Measurements from ENCODE around the gene ZDHHC12.

DNA sequence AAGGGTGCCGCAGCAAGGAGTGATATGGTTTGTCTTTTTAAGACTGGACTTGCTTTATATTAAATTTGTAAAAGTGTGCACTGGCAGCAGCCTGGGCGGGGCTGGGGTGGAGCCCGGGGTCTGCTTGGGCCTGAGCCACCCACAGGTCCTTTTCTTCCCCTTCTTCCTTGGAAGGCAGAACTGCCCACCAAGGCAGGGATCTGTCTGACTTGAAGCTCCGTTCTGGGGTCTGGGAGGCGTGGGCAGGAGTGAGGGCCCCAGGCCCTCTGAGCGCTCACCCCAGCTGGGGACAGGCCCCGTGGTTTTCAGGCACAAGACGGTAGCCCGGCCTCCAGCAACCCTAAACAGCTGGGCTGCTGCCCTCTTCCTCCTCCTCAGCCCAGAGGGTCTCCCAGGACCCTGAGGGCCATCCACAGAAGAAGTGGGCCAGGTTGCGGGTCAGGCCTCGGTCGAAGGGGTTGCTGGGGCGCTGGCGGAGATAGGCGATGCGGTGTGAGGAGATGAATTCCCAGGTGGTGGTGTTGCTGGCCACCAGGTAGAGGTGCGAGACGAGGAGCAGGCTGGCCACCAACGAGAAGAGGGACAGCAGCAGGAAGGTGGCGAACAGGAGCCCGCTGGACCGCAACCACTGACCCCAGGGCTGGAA, 3.0 kb downstream of the ZDHHC12 start:
- TF ChIP-seq ZFP3 (CRISPR knock-in tag; IDR thresholded peaks at IDR 0.05) = no peak
- TF ChIP-seq ZNF565 (CRISPR knock-in tag; conservative IDR thresholded peaks at IDR 0.05; ENCODE audit: low read depth) = no peak
- no peak for TF ChIP-seq BACH2 (CRISPR knock-in tag; IDR thresholded peaks at IDR 0.05; ENCODE audit: borderline replicate concordance)
- TF ChIP-seq GLIS3 (CRISPR knock-in tag; IDR thresholded peaks at IDR 0.05) = no peak

All from SK-N-SH treated with all-trans-retinoic acid at 6 μM for 48 hours (cell line).